ENCODE data around the gene MCU.

GRCh38 chr10:72679838-72680241 is 12.1 kb upstream of the MCU start:
- TF ChIP-seq, protein P1, sequence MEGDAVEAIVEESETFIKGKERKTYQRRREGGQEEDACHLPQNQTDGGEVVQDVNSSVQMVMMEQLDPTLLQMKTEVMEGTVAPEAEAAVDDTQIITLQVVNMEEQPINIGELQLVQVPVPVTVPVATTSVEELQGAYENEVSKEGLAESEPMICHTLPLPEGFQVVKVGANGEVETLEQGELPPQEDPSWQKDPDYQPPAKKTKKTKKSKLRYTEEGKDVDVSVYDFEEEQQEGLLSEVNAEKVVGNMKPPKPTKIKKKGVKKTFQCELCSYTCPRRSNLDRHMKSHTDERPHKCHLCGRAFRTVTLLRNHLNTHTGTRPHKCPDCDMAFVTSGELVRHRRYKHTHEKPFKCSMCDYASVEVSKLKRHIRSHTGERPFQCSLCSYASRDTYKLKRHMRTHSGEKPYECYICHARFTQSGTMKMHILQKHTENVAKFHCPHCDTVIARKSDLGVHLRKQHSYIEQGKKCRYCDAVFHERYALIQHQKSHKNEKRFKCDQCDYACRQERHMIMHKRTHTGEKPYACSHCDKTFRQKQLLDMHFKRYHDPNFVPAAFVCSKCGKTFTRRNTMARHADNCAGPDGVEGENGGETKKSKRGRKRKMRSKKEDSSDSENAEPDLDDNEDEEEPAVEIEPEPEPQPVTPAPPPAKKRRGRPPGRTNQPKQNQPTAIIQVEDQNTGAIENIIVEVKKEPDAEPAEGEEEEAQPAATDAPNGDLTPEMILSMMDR (IDR thresholded peaks at IDR 0.05): no peak
- TF ChIP-seq SIN3A (IDR thresholded peaks at IDR 0.05; ENCODE audit: borderline replicate concordance, low read depth, low read length): no peak
- TF ChIP-seq, protein P2, sequence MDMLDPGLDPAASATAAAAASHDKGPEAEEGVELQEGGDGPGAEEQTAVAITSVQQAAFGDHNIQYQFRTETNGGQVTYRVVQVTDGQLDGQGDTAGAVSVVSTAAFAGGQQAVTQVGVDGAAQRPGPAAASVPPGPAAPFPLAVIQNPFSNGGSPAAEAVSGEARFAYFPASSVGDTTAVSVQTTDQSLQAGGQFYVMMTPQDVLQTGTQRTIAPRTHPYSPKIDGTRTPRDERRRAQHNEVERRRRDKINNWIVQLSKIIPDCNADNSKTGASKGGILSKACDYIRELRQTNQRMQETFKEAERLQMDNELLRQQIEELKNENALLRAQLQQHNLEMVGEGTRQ (IDR thresholded peaks at IDR 0.05; ENCODE audit: borderline replicate concordance, low read depth, low read length): no peak
- TF ChIP-seq TAF1 (IDR thresholded peaks at IDR 0.05; ENCODE audit: borderline replicate concordance, low read depth, low read length): no peak
- TF ChIP-seq EZH2phosphoT487 (IDR thresholded peaks at IDR 0.05; ENCODE audit: borderline replicate concordance, low read depth): no peak
- TF ChIP-seq, protein P3, sequence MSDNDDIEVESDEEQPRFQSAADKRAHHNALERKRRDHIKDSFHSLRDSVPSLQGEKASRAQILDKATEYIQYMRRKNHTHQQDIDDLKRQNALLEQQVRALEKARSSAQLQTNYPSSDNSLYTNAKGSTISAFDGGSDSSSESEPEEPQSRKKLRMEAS (IDR thresholded peaks at IDR 0.05; ENCODE audit: low read depth): no peak

Measured in SK-N-SH (cell line).